Heart right ventricle (tissue), 16 donors: ENCODE results near the gene POLG. TPM values are rescaled to one million over a fixed set of nuclear protein-coding genes. Genes with fewer than 3 reads are reported as not detected.

Experiments used
- ATAC-seq, 8 donors: fragments of 200-7000 bp; cut with Tn5 transposase; one replicate each; pipeline ENCODE4 v1.9.1; 2020; ENCODE audit warnings: mild to moderate bottlenecking in 8 of 8, moderate library complexity in 8 of 8, moderate number of reproducible peaks in 1 of 8
- DNase-seq, 2 donors: peaks; one replicate each; pipeline ENCODE4 v3.0.0-alpha.2; 2020
- H3K27ac ChIP-seq, 10 donors: fragments of 200-600 bp; sonication (generic) in 2 of 10; one replicate each; pipeline versions ENCODE4 v1.5.0 to v1.8.0; 2020 to 2022; ENCODE audit warnings: mild to moderate bottlenecking in 3 of 10
- H3K27me3 ChIP-seq, 7 donors: fragments of 200-600 bp; one replicate each; pipeline ENCODE4 v1.8.0; 2021 to 2022; ENCODE audit warnings: mild to moderate bottlenecking in 2 of 7
- H3K36me3 ChIP-seq, 9 donors: fragments of 200-600 bp; sonication (generic) in 1 of 9; one replicate each; pipeline versions ENCODE4 v1.5.0 to v1.8.0; 2020 to 2022; ENCODE audit warnings: mild to moderate bottlenecking in 2 of 9
- H3K4me1 ChIP-seq, 9 donors: fragments of 200-600 bp; sonication (generic) in 1 of 9; one replicate each; pipeline versions ENCODE4 v1.5.0 to v1.8.0; 2020 to 2022; ENCODE audit warnings: mild to moderate bottlenecking in 4 of 9
- H3K4me3 ChIP-seq, 10 donors: fragments of 200-600 bp; sonication (generic) in 2 of 10; one replicate each; pipeline versions ENCODE4 v1.5.0 to v1.8.0; 2020 to 2022; ENCODE audit warnings: mild to moderate bottlenecking in 7 of 10, moderate library complexity in 2 of 10
- H3K9me3 ChIP-seq, 11 donors: fragments of 200-600 bp in 10 of 11; sonication (generic) in 2 of 11; one replicate each; pipeline versions ENCODE4 v1.5.0 to v1.8.0; 2013 to 2022; ENCODE audit warnings: mild to moderate bottlenecking in 2 of 11, control low read depth in 1 of 11, moderate library complexity in 1 of 11
- WGBS, 2 donors: extraction: QIAGEN DNeasy Blood & Tissue Kit; methylation state at CpG; one replicate each; pipeline ENCODE4 v1.1.7; 2013; ENCODE audit warnings: inconsistent platforms in 1 of 2; 5-methylcytosine and 5-hydroxymethylcytosine counted together
- intact Hi-C, 10 donors: fragments of 100-400 bp; cut with DNase I; formaldehyde crosslinking; loops; one replicate each; pipeline versions ENCODE4 v1.11.1 to v1.14.2; 2022
- polyA plus RNA-seq, 2 donors: library from polyadenylated mRNA; stranded (reverse); fragments of 200-250 nt; gene quantifications; one replicate each; pipeline ENCODE4 v1.2.3, GENCODE V29; 2013
- total RNA-seq, 10 donors: library from RNA; stranded (reverse); fragmentation: NEBNext Ultra II Directional in 3 of 10; extraction: Animal tissue kit (Norgen Biotek cat#: 25700) in 3 of 10; gene quantifications; one replicate each; pipeline versions ENCODE4 v1.2.1 to v1.2.4, GENCODE V29; 2021 to 2023
- TF ChIP-seq, protein P1 (sequence below), 9 donors: fragments of 200-600 bp; sonication (generic) in 2 of 9; IDR thresholded peaks; one replicate each; pipeline versions ENCODE4 v1.5.0 to v1.8.0; 2021 to 2022; ENCODE audit warnings: antibody characterized with exemption in 9 of 9, mild to moderate bottlenecking in 5 of 9, moderate library complexity in 1 of 9
- donor health status: Arrhythmogenic right ventricular cardiomyopathy.
- donor health status: ischemic (EF 13 %, LVEDD 7.1; RV severe dilation, severe dysfunction).
- donor health status: healthy with polysubstance abuse.
- donor health status: DM: no; HTN: yes; CAD: no.
- donor health status: DM: no; HTN: no; CAD: no.
- donor health status: ischemic (EF 25% LVEDD 6.9; RV normal size, moderate dysfunction).
- donor health status: ischemic (EF 25% LVEDD 5.7; RV mildly dilated, moderate dysfunction).
- donor health status: healthy.
- donor health status: DM: yes; HTN: yes; CAD: no.
- donor health status: Ischemic cardiomyopathy.
- donor health status: ischemic (EF 35%, LVEDD 5.7; RV mildly dilated, moderate dysfunction).
- donor health status: nonischemic (EF 11% LVEDD 7.7; RV severe dilation, severe dysfunction).
- donor health status: DM: yes; HTN: yes; CAD: no.
- donor health status: PGD.
- donor health status: ischemic (EF 29% LVEDD 5.4; RV normal size, mild dysfunction).
- donor health status: nonischemic (EF 23%, LVEDD 6.1; RV moderate dilation, normal function).

The POLG gene
- total and polyA plus RNA-seq, 12 donors: 31.1 to 52.5 (median 34.7) TPM

DNA sequence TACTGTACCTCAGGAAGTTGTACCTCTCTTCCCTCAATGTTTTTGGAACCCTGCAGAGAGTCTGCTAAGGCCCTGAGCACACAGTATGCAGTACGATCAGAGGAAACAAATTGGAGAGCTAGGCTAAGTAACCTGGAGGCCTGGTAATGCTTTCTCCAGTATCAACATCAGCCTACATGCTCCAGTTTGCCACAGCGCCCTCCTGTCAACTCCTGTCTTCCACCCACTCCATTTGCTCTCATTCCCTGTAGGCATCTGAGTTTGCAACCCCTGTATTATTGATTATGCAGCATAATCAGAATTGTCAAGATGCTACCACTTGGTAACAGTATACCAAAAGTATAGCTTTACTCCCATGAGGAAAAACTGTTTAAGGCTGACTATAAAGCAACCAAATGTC is 14.4 kb downstream of the POLG start:
- intact Hi-C loops: loop anchor here in 1 of 10 donors (10.0 kb wide), 1 partner anchor 65 kb away; no protein-coding TSS in a partner anchor
- WGBS, 2 donors: 85 to 96% methylated on average over 2 of the region's 2 CpGs
- H3K9me3 ChIP-seq: no peaks in the 10 kb centered on the region

DNA sequence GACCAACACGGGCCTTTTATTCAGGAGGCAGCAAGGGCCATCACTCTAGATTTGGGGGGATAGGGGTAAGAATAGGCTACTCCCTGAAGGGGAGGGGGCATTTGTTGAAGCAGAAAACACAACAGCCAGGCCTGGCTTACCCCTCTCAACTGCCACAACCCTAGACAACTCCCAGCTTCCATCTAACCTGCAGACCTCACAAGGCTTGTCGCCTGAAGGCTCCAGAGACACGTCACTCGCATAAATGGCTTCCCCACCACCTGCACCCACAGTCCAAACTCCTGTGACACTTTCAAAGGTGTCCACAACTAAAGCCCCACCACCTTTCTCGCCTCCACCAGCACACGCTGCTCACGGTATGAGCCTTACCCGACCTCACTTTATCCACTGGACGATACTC is 14.9 kb downstream of the POLG start:
- TF ChIP-seq, protein P1, sequence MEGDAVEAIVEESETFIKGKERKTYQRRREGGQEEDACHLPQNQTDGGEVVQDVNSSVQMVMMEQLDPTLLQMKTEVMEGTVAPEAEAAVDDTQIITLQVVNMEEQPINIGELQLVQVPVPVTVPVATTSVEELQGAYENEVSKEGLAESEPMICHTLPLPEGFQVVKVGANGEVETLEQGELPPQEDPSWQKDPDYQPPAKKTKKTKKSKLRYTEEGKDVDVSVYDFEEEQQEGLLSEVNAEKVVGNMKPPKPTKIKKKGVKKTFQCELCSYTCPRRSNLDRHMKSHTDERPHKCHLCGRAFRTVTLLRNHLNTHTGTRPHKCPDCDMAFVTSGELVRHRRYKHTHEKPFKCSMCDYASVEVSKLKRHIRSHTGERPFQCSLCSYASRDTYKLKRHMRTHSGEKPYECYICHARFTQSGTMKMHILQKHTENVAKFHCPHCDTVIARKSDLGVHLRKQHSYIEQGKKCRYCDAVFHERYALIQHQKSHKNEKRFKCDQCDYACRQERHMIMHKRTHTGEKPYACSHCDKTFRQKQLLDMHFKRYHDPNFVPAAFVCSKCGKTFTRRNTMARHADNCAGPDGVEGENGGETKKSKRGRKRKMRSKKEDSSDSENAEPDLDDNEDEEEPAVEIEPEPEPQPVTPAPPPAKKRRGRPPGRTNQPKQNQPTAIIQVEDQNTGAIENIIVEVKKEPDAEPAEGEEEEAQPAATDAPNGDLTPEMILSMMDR (IDR thresholded peaks at IDR 0.05): no peak
- peaks cover 11 to 100% (median 81%) of the 10 kb centered on the region in 9 donors for H3K36me3 ChIP-seq
- H3K27ac ChIP-seq: no peak overlapping the region
- WGBS, 2 donors: 89 to 92% methylated on average over 9 of the region's 9 CpGs
- intact Hi-C loops: loop anchor here in 1 of 10 donors (10.0 kb wide), 1 partner anchor 65 kb away; no protein-coding TSS in a partner anchor
- ATAC-seq: no peak
- no peak overlapping the region for H3K4me3 ChIP-seq
- DNase-seq: no peak
- no peaks in the 10 kb centered on the region for H3K27me3 ChIP-seq
- H3K9me3 ChIP-seq: no peaks in the 10 kb centered on the region
- H3K4me1 ChIP-seq: no peaks in the 10 kb centered on the region

More for the DNA sequence above, 14.4 kb downstream of the POLG start:
- Histone ChIP-seq H3K4me1 (no peaks in the 10 kb centered on the region), H3K36me3 (peaks cover 13 to 100% (median 83%) of the 10 kb centered on the region in 9 donors), H3K27me3 (no peaks in the 10 kb centered on the region), H3K4me3 (no peak overlapping the region), H3K27ac (no peak overlapping the region)
- TF ChIP-seq, protein P1 (IDR thresholded peaks at IDR 0.05): no peak
- DNase-seq (no peak), ATAC-seq (no peak)

DNA sequence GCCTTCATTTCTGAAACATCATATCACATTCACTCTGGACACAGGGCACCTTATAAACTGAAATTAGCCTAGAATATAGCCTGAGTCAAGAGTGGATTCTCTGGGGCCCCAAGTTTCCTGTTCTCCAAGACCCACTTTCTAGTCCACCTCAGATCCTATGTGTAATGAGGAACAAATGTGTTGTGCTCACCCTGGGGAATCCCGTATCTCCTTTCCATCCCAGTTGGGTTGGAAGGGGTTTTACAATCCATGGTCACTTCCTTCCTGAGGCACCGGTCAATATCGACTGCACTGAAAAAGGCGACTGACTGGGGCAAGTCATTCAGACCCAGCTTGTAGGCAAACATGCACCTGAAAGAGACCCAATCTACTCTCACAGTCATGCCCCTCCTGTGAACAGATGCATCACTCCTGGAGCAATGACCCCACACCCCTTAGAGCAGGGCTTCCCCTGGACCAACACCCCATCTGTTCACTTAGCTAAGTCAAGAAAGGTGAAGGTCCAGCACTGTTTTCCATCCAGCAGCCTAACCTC is 17.4 kb downstream of the POLG start:
- ATAC-seq (no peak), DNase-seq (no peak)
- H3K4me3 ChIP-seq: no peak overlapping the region
- no peaks in the 10 kb centered on the region for H3K4me1 ChIP-seq
- H3K27me3 ChIP-seq: no peaks in the 10 kb centered on the region
- intact Hi-C loops: no loop called here
- no peaks in the 10 kb centered on the region for H3K9me3 ChIP-seq
- WGBS, 2 donors: 58 to 68% methylated on average over 4 of the region's 4 CpGs
- peaks cover 0 to 92% (median 56%) of the 10 kb centered on the region in 9 donors for H3K36me3 ChIP-seq
- H3K27ac ChIP-seq: no peak overlapping the region
- TF ChIP-seq, protein P1 (IDR thresholded peaks at IDR 0.05): no peak

DNA sequence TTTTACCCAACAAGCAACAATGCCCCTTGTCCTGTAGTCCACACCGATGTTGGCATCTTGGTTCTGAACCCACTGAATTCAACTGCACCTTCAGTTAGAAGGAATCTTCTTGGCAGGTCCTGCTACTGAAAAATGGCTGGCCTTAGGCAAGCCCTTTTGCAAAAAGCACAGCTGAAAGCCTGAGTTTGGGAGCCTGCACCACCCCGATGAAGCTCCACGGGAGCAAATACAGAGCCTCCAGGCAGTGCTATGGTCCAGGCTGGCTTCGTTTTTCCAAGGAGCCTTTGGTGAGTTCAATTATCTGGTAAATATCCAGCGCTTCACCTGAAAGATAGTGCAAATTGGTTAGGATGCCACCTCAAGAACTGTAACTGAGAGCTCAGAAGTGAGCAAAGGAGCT is 18.1 kb downstream of the POLG start:
- TF ChIP-seq, protein P1 (IDR thresholded peaks at IDR 0.05): no peak
- DNase-seq (no peak), ATAC-seq (no peak)
- intact Hi-C loops: no loop called here
- 91 to 94% methylated on average over 5 of the region's 5 CpGs for WGBS, 2 donors
- H3K36me3 ChIP-seq: peaks cover 0 to 85% (median 49%) of the 10 kb centered on the region in 9 donors
- H3K4me1 ChIP-seq: no peaks in the 10 kb centered on the region
- no peak overlapping the region for H3K4me3 ChIP-seq
- H3K9me3 ChIP-seq: no peaks in the 10 kb centered on the region
- H3K27me3 ChIP-seq: no peaks in the 10 kb centered on the region
- no peak overlapping the region for H3K27ac ChIP-seq
